ENCODE results near the gene IMPDH1. TPM values are rescaled to one million over a fixed set of nuclear protein-coding genes. Genes with fewer than 3 reads are reported as not detected.

Gene IMPDH1
- total and polyA plus RNA-seq, 7 donors: 16.6 to 39.7 (median 26.0) TPM

DNA sequence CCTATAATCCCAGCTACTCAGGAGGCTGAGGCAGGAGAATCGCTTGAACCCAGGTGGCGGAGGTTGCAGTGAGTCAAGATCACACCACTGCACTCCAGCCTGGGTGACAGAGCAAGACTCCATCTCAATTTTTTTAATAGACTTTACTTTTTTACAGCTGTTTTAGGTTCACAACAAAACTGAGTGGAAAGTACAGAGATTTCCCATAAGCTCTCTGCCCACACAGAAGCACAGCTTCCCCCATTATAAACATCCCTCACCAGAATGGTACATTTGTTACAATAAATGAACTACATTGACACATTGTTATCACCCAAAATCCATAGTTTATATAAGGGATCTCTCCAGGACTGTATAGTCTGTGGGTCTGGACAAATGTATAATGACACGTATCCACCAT is 33.7 kb downstream of the IMPDH1 start:
- WGBS, 2 donors: 91% methylated on average over 3 of the region's 3 CpGs
- no peak overlapping the region for H3K4me3 ChIP-seq
- intact Hi-C loops (cut with DNase I): no loop called here
- DNase-seq: no peak
- H3K9me3 ChIP-seq: no peaks in the 10 kb centered on the region
- H3K36me3 ChIP-seq: no peaks in the 10 kb centered on the region
- H3K27me3 ChIP-seq: no peaks in the 10 kb centered on the region
- no peaks in the 10 kb centered on the region for H3K4me1 ChIP-seq
- no peak overlapping the region for H3K27ac ChIP-seq
- TF ChIP-seq POLR2AphosphoS5 (IDR thresholded peaks at IDR 0.05): no peak
- no peak for TF ChIP-seq POLR2A (IDR thresholded peaks at IDR 0.05)
- TF ChIP-seq, protein P1, sequence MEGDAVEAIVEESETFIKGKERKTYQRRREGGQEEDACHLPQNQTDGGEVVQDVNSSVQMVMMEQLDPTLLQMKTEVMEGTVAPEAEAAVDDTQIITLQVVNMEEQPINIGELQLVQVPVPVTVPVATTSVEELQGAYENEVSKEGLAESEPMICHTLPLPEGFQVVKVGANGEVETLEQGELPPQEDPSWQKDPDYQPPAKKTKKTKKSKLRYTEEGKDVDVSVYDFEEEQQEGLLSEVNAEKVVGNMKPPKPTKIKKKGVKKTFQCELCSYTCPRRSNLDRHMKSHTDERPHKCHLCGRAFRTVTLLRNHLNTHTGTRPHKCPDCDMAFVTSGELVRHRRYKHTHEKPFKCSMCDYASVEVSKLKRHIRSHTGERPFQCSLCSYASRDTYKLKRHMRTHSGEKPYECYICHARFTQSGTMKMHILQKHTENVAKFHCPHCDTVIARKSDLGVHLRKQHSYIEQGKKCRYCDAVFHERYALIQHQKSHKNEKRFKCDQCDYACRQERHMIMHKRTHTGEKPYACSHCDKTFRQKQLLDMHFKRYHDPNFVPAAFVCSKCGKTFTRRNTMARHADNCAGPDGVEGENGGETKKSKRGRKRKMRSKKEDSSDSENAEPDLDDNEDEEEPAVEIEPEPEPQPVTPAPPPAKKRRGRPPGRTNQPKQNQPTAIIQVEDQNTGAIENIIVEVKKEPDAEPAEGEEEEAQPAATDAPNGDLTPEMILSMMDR (IDR thresholded peaks at IDR 0.05): no peak
- TF ChIP-seq EP300 (IDR thresholded peaks at IDR 0.05): no peak

DNA sequence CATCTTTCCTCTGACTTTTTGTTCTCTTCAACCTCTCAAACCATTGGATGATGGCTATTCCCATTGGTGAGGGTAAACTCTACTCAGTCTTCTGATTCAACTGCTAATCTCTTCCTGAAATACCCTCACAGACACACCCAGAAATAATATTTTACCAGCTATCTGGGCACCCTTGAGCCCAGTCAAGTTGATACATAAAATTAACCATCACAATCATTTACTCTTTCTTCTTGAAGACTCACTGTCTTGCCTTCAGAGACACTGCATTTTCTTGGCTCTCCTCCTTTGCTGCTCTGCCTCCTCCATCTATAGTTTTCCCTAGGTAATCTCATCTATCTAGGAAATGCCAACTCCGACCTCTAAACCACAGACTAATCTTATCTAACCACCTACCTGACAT is 35.7 kb downstream of the IMPDH1 start:
- Histone ChIP-seq H3K4me1 (no peaks in the 10 kb centered on the region), H3K9me3 (no peaks in the 10 kb centered on the region), H3K27me3 (no peaks in the 10 kb centered on the region), H3K27ac (no peak overlapping the region), H3K4me3 (no peak overlapping the region), H3K36me3 (no peaks in the 10 kb centered on the region)
- no peak for DNase-seq
- WGBS, 2 donors: 67 to 74% methylated on average over 1 of the region's 1 CpG
- TF ChIP-seq, protein P1 (IDR thresholded peaks at IDR 0.05): no peak
- TF ChIP-seq POLR2AphosphoS5 (IDR thresholded peaks at IDR 0.05) (no peak), POLR2A (IDR thresholded peaks at IDR 0.05) (no peak), EP300 (IDR thresholded peaks at IDR 0.05) (no peak)
- intact Hi-C loops (cut with DNase I): no loop called here

DNA sequence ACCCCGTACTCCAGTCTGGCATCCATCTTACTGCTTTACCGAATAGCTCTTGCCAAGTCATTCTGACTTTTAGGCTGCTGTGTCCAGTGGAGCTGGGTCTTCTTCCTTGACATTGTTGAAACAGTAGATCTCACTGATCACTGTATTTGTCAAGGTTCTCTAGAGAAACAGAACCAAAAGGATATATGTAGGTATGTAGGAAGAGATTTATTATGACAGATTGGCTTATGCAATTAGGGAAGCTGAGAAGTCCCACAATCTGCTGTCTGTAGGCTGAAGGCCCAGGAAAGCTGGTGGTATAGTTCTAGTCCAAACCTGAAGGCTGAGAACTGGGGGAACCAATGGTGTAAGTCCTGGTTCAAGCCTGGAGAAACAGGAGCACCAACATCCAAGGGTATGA is 36.2 kb downstream of the IMPDH1 start:
- 85 to 87% methylated on average over 2 of the region's 2 CpGs for WGBS, 2 donors
- TF ChIP-seq POLR2A (IDR thresholded peaks at IDR 0.05) (no peak), EP300 (IDR thresholded peaks at IDR 0.05) (no peak), POLR2AphosphoS5 (IDR thresholded peaks at IDR 0.05) (no peak)
- TF ChIP-seq, protein P1 (IDR thresholded peaks at IDR 0.05): no peak
- intact Hi-C loops (cut with DNase I): no loop called here
- Histone ChIP-seq H3K4me3 (no peak overlapping the region), H3K4me1 (no peaks in the 10 kb centered on the region), H3K36me3 (no peaks in the 10 kb centered on the region), H3K27me3 (no peaks in the 10 kb centered on the region), H3K27ac (no peak overlapping the region), H3K9me3 (no peaks in the 10 kb centered on the region)
- no peak for DNase-seq

DNA sequence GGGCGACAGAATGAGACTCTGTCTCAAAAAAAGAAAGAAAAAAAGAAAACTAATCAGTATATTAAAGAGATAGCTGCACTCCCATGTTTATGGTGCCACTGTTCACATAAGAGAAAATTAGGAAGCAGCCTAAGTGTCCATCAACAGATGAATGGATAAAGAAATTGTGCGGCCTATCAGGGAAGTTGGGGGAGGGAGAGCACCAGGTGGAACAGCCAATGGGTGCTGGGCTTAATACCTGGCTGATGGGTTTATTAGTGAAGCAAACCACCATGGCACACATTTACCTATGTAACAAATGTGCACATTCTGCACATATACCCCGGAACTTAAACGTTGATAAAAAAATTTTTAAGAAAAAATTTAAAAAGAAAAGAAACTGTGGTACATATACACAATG is 39.3 kb downstream of the IMPDH1 start:
- Histone ChIP-seq H3K4me3 (no peak overlapping the region), H3K27ac (no peak overlapping the region), H3K27me3 (peaks cover 0 to 6% (median 0%) of the 10 kb centered on the region in 3 donors), H3K4me1 (no peaks in the 10 kb centered on the region), H3K36me3 (no peaks in the 10 kb centered on the region), H3K9me3 (no peaks in the 10 kb centered on the region)
- intact Hi-C loops (cut with DNase I): no loop called here
- WGBS, 2 donors: 90% methylated on average over 4 of the region's 4 CpGs
- no peak for DNase-seq
- TF ChIP-seq POLR2AphosphoS5 (IDR thresholded peaks at IDR 0.05) (no peak), EP300 (IDR thresholded peaks at IDR 0.05) (no peak), POLR2A (IDR thresholded peaks at IDR 0.05) (no peak)
- TF ChIP-seq, protein P1 (IDR thresholded peaks at IDR 0.05): no peak

DNA sequence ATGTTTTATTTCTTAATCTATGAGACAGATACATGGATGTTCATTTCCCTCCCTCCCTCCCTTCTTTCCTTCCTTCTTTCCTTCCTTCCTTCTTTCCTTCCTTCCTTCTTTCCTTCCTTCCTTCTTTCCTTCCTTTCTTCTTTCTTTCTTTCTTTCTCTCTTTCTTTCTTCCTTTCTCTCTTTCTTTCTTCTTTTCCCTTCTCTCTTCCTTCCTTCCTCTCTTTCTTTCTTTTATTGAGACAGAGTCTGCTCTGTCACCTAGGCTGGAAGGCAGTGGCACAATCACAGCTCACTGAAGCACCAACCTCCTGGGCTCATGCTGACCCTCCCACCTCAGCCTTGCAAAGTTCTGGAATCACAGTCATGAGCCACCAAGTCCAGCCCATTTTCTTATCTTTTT is 42.8 kb downstream of the IMPDH1 start:
- TF ChIP-seq POLR2A (IDR thresholded peaks at IDR 0.05): no peak
- TF ChIP-seq EP300 (IDR thresholded peaks at IDR 0.05): no peak
- TF ChIP-seq POLR2AphosphoS5 (IDR thresholded peaks at IDR 0.05): no peak
- TF ChIP-seq, protein P1 (IDR thresholded peaks at IDR 0.05): no peak
- peaks cover 0 to 3% (median 2%) of the 10 kb centered on the region in 4 donors for H3K4me1 ChIP-seq
- no peak for DNase-seq
- H3K36me3 ChIP-seq: no peaks in the 10 kb centered on the region
- no peak overlapping the region for H3K27ac ChIP-seq
- peaks cover 0 to 15% (median 0%) of the 10 kb centered on the region in 3 donors for H3K27me3 ChIP-seq
- intact Hi-C loops (cut with DNase I): no loop called here
- H3K4me3 ChIP-seq: no peak overlapping the region
- H3K9me3 ChIP-seq: no peaks in the 10 kb centered on the region

Data from sigmoid colon (tissue), 7 donors.